HG02852 (cell line): ENCODE results near the gene TCOF1.

Experiments
- ATAC-seq: cut with Tn5 transposase; IDR thresholded peaks from one replicate; pipeline ENCODE4 v1.9.1; 2021; ENCODE audit warnings: mild to moderate bottlenecking, moderate library complexity; ENCODE audit not compliant: unreplicated experiment

TCOF1 gene

DNA sequence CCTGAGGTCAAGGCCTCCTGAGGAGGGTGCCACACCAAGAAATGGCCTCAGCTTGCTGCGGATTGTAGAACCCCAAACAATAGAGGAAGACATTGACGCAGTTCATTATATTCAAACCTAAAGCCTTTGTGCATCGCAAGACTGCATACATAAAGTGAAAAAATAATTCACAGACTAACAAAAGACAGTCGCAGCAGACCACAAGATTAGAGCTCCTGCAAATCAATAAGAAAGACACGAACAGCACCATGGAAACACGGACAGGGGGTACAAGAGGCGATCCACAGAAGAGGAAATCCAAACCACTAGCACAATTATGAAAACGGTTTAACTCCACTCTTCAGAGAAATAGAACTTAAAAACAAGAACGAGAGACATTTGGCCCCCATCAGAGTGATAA lies 10.0 kb upstream of the TCOF1 start:
- no peak for ATAC-seq

DNA sequence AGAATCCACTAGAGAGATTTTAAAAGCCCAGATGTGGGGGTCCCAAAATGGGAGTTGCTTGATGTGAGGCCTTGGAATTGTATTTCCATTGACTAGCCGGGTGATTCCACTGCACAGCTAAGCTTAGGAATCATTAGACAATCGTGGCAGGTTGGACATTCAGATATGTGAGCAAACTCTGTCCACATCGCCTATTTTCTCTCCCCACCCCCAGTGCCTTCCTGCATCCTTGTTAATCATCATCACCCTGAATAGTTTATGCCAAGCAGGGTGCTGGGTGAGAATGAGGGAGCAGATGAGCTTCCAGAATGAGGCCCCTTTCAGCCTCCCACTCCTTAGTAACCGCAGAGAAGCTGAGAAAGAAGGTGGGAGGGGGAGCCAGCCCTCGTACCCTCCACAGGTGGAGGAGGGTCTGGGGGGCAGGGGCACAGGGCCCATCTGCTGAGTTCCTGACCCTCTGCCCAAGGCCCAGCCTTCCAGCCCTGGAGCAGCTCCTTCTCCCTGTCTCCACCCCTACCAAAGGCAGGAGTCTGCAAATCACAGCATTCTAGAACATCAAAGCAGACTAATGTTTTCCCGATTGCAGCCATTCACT lies 7.7 kb upstream of the TCOF1 start:
- ATAC-seq = no peak

DNA sequence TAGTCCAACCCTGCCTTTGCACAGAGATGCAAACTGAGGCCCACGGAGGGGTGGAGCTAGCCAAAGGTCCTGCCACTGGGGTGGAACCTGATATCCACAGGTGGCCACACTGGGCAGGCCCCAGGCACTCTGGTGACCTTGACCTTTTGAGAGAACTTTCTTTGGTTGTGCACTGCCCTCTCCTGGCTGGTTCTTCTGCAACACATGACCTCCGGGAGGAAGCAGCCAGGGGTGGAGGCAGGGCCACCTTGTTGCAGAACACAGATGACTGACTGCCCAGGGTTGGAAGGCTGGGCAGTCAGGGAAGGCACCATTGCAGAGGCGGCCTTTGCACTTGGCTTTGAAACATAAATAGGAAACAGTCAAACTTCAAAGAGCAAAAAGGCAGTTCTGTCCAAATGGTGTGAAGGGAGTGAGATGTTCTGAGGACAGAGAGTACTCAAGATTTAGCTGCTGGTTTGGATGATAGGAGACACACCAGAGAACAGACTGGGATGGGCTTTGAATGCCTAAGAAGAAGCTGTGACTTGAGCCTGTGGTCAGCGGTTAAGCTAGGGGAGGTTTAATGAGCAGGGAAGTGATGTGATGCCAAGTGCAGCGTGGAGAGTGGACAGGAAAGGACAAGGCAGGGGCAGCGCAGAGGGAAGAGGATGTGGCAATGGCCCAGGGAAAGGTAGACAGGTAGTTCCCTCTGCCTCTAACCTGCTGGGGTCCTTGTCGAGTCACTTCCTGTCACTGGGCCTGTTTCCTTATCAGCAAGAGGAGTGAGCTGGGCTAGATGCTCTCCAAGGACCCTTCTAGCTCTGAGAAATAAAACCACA lies 6.8 kb upstream of the TCOF1 start:
- ATAC-seq = peak; percentile 91

DNA sequence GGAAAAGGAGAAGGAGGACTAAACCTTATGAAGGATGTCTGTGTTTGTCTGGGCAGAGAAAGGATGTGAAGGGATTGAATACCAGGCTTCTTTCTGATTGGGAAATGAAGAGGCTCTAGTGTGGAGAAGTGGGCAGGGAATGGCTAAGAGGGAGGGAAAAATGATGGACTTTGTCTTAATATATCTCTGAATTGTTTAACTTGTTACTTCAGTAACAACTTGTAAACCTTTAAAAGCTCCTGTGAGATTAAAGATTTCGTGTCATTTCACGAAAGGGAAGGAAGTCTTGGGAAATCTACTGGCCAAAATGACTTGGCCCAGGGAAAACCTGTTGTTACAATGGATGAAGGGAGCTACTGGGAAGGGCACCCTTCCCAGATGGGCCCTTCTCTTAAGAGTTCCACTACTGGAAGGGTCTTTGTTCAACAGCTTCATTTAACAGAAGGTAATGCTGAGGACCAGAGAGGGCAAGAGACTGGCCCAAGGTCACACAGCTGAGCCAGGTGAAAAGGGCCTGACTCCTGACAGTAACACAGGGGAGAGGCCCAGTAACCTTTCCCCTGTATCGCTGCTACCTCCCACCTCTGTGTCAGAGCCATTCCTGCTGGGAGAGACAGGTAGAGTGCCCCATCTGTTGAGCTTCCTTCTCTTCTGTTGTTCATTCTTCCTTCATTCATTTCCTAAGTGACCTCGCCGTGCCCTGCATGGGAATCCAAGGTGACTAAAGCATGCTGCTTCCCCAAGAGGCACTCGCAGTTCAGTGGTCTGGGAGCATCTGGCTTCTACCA lies 5.1 kb upstream of the TCOF1 start:
- no peak for ATAC-seq

DNA sequence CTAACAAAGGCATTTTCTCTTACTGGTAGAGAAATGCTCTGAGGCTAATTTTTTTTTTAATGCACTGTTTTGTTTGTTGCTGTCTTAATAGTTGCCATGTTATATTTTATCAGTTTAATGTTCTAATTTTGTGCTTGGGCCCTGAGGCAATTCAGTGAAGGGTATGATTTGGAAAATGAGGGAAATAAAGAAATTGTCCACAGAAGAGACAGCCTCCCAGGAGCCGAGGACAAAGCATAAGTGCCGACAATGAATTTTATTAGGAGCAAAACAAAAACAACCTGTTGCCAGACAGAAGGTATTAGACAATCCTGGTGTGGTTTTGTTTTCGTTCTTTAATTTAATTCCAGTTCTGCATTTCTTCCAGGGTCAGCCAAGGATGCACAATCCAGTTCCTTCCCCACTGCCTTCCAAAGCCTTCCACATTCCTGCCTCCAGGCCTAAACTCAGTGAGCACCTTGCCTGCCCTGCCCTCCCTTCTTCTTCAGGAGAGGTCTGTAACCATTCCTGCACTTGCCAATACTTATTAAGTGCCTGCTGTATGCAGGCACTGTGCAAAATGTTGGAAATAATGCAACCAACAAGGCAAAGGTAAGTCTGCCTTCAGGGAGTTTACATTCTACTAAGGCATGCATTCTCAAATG lies 4.3 kb upstream of the TCOF1 start:
- ATAC-seq = no peak

DNA sequence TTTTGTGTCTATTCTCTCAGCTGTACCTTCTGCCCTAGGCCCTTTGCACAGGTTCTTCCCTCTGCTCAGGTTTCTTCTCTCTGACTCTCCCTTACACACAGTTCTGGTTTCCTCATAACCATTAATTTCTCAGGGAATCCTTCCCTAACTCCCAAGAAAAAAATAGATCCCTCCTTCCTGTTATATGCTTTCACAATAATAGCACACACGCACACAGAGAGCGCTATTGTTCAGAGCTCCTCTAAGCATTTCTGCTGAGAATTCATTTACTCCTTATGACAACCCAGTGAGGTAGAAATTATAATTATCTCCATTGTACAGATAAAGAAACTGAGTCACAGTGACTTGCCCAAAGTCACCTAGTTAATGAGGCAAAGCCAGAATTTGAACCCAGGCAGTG lies 1.7 kb upstream of the TCOF1 start:
- ATAC-seq = no peak

DNA sequence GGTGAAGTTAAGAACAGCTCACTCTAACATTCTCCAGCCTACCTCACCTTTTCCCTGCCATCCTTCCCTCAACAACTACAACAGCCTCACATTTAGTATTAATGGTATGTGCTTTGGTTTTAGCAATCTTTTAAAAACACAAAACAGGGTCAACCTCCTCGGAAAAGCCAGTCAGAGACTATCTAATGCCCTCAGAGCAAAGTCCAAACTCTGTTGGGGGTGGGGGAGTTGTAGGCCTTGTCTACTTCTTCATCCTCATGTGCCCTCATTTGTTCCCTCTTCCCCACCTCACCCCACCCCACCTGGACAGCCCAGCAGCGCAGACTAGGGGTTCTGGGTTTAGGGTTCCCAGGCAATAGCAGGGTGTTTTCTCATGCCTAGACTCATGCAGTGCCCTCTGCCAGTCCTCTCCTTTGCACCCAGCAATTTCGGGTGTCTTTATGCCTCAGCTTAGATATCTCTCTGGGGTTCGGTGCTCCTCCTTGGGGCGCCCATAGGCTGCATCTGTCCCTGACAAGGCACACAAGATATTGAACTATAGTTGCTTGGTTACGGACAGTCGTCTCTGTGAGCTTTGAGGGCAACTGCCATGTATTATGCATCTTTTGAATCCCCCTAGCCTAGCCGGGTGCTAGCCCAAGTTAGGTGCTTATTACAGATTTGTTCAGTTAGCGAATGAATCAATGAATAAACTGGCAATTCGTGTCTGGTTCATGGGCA lies 762 bp upstream of the TCOF1 start:
- ATAC-seq = no peak

DNA sequence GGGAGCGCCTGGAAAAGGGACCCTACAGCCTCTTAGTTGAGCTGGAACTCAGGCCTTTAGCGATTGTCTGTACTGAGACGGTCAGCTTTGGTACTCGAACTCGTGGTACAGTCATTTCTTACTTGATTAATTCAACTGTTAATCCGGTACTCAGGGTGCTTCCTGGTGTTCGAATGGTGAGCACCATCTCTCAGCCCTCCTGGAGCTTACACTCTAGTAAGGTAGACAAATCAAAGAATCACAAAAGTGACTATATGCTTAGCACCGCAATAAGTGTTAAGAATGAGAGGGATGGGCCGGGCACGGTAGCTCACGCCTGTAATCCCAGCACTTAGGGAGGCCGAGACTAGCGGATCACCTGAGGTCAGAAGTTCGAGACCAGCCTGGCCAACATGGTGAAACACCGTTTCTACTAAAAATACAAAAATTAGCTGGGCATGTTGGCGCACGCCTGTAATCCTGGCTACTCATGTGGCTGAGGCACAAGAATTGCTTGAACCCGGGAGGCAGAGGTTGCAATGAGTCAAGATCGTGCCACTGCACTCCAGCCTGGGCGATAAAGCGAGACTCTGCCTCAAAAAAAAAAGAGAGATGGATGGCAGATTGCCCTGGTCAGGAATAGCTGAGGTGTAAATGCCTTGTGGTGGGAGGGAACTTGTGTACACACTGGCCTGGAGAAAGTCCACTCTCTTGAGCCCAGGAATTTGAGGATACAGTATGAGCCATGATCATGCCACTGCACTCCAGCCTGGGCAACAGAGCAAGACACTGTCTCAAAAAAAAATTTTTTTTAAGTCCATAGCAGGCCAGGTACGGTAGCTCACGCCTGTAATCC lies 981 bp downstream of the TCOF1 start:
- no peak for ATAC-seq

DNA sequence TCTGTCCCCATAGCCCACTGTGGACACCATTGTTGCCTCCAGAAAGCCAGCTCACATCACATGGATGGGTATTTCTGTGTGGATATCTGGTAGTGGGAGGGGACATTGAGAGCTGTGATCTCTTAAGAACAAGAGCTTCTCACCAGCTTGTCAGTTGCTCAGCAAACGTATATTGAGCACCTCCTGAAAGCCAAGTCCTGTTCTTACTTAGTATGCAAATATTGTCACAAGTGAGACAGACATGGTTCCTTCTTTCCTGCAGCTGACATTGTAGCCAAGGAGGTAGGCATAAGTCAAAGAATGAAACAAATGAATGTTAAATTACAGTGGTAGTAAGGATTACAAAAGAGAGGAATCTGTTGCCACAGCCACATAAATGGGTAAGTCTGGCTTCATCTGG lies 3.8 kb downstream of the TCOF1 start:
- peak; percentile 46 for ATAC-seq

DNA sequence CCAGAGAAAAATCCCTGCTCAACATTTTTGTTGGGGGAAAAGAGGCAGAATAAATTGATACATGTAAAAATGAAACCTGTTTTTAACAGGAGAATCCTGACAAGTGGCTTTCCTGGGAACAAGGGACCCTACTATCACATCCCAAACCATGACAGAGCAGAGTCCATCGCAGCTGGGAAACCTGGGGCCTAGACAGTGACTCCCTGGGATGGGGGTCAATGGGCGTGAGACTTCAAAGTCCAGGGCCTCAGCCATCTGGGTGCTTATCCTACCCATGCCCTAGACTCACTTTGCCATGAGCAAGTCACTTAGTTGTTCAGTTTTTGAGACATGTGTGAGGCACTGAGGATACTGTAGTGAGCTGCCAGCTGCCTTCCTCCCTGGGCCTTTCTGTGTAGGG lies 5.7 kb downstream of the TCOF1 start:
- ATAC-seq = no peak

DNA sequence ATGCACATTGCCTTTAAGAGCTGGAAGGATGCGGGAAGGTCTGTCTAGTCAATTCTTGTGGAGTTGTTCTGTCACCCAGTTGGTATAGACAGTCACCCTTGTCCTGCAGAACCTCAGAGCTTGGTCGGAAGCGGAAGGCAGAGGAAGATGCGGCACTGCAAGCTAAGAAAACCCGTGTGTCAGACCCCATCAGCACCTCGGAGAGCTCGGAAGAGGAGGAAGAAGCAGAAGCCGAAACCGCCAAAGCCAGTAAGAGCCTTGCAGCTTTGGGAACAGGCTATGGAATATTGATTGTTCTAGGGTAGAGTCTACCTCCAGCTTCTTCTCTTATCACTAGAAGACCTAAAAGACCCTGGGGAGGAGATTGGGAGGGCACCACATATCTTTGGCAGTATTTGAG lies 6.5 kb downstream of the TCOF1 start:
- no peak for ATAC-seq

DNA sequence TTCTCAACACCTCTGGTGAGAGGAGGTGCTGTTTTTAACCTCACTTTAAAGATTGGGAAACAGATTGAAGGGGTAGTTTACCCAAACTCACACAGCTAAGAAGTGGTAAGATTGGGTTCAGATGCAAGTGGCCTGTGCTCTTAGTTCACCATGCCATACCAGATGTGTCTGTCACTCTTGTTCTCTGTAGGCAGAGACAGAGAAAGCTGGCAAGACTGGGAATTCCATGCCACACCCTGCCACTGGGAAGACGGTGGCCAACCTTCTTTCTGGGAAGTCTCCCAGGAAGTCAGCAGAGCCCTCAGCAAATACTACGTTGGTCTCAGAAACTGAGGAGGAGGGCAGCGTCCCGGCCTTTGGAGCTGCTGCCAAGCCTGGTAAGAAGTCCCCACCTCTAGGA lies 11.0 kb downstream of the TCOF1 start:
- no peak for ATAC-seq

DNA sequence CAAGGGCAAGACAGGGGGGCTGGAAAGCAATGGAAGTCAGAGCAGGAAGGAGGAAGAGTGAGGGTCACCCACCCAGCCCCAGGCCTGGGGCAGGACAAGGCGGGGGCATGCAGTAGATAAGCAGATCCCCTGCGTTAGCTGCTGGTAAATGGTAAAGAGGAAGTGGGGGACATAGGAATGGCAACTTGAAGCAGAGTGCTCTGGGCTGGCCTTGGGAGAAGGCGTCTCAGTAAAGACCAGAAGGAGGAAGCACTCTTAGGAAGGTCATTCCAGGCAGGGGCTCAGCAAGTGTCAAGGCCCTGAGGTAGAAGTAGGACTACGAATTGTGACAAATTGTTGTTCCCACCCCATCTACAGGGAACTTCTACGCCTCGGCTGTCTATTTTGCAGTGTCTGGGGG lies 15.1 kb downstream of the TCOF1 start:
- no peak for ATAC-seq

DNA sequence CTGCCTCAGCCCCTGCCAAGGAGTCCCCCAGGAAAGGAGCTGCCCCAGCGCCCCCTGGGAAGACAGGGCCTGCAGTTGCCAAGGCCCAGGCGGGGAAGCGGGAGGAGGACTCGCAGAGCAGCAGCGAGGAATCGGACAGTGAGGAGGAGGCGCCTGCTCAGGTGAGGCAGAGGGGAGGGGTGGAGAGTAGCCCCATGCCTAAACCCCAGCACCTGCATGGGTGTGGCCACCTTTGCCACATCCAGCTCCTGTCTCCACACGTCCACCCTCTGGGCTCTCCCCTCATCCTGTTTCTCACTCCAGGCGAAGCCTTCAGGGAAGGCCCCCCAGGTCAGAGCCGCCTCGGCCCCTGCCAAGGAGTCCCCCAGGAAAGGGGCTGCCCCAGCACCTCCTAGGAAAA lies 17.2 kb downstream of the TCOF1 start:
- ATAC-seq = no peak

DNA sequence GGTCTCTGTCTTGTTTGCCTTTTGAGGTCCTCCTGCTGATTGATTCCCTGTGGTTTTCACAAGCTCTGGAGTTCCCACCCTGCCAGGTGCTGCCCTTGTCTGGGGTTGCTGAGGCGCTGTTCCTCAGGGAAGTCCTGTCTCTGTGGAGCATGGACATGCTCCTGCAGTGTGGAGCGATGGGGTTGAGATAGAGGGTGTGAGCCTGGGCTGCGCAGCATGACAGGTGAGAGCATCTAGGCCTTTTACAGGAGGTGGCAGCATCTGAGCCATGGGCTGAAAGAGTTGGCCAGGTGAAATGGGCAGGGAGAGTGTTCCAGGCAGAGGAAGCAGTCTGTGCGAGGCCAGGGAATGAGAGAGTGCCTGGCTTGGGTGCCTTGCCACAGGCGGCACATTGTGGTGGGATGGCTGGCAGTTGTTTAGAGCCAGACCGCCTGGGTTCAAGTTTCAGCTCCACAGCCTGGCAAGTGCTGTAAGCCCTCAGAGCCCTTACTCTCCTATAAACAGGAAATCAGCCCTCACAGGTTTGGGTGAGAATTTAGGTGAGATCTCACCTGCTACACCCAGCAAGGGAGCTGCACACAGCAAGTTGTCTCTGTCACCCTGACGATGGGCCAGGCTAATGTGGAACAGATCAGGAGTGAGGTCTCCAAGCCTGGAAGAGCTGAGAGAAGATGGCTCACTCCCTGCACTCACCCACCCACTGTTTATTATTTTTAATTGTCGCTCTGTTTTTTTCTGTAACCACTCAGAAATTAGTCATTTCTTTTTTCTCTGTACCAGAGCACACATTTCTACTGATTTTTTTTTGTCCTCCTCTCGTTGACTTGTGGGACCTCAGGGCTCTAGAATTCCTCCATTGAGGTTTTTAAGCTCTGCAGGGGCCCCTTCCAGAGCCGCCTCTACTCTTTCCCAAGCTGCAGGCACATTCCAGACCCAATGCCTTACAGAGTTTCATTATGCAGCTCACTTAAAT lies 19.6 kb downstream of the TCOF1 start:
- ATAC-seq = no peak

DNA sequence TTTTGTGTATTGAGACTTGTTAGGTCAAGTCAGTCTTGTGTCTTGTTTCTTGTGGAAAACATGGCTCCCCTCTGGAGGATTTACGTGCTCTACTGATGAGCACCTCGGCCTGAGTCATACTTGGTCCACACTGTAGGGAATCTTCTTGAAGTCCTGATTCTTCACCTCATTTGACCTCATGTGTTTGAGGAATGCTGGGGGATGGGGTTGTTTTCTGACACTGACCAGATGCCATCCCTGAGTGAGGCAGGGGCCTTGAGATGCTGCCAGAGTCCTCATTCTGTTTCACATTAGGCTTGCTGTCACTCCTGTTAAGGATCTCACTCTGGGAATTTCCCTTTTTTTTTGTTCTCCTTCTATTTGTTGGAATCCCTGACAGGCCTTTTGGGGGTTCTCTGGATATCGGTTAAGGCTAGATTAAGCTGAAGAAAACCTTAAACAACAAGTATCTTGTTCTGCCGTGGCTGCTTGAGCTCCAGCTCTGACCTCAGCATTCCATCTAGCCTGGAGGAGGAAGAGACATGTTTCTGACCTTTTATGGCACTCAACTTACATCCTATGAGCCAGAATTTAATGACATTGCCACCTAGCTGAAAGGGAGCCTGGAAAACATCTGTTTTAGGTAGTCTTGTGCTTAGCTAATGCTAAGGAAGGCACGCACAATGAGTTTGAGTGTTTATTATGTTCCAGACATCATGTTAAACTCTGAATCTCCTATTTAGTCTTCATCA lies 20.6 kb downstream of the TCOF1 start:
- no peak for ATAC-seq

DNA sequence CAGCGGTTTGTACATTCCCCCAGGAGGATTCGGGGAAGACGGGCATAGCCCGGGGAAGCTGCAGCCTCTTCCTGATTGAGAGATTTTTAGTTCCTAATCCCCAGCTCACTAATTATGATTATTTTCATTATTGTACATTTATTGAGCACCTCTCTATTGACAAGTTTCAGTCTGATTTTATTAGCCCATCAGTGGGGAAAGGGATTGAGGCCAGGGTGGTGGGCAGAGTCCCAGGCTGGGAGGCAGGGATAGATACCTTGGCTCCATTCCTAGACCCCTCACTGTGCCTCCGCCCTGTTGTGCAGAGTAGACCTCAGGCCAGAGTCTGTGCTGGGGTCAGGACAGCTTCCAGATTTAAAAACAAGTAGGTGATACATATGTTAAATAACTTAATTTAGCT lies 27.2 kb downstream of the TCOF1 start:
- no peak for ATAC-seq
